ENCODE measurements around the gene WAC. TPM values are rescaled to one million over a fixed set of nuclear protein-coding genes. Genes with fewer than 3 reads are reported as not detected.

WAC gene
- total RNA-seq, 1 donor, result 92.8 TPM

DNA sequence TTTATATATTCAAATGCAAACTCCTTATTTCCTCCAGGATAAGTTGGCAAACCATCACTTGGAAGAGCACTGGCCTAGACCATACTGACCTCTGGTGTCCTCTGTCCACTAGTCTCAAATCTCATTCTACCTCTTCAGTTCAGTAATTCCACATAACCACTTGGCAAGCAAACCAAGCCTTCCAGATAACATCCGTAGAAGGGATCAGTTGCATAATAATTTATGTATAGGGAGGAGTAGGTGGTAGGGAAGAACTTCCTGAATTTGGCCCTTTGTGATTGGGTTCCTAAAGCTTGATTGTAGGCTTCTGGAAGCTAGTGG is 55.0 kb downstream of the WAC start:
- DNase-seq (ENCODE audit: low read depth), result peak; percentile 90
- H3K4me3 ChIP-seq (ENCODE audit: low read depth, low read length), result no peak overlapping the region
- TF ChIP-seq, protein P1, sequence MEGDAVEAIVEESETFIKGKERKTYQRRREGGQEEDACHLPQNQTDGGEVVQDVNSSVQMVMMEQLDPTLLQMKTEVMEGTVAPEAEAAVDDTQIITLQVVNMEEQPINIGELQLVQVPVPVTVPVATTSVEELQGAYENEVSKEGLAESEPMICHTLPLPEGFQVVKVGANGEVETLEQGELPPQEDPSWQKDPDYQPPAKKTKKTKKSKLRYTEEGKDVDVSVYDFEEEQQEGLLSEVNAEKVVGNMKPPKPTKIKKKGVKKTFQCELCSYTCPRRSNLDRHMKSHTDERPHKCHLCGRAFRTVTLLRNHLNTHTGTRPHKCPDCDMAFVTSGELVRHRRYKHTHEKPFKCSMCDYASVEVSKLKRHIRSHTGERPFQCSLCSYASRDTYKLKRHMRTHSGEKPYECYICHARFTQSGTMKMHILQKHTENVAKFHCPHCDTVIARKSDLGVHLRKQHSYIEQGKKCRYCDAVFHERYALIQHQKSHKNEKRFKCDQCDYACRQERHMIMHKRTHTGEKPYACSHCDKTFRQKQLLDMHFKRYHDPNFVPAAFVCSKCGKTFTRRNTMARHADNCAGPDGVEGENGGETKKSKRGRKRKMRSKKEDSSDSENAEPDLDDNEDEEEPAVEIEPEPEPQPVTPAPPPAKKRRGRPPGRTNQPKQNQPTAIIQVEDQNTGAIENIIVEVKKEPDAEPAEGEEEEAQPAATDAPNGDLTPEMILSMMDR (IDR thresholded peaks at IDR 0.05; ENCODE audit: insufficient read depth, low read depth, low read length), result peak; percentile 42

DNA sequence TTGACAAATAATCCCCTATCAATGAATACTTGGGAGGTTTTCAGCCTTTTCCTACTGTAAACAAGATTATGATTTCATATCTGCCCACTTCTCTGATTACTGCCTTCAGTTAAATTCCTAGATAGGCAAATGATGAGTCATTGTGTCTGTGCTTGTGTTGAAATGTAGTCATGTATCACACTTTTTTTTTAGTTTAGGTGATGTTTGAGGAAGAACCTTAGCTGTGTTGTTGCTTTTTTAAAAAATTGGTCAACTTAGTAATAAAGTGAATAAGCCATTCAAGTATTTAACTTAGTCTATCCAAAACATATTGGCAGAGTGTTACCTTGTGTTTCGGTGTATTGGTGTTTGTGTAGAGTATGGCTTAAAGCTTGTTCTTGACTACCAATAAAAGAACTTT is 60.0 kb downstream of the WAC start:
- no peak overlapping the region for H3K4me3 ChIP-seq (ENCODE audit: low read depth, low read length)
- peak; percentile 83 for DNase-seq (ENCODE audit: low read depth)
- TF ChIP-seq, protein P1 (IDR thresholded peaks at IDR 0.05; ENCODE audit: insufficient read depth, low read depth, low read length), result no peak

DNA sequence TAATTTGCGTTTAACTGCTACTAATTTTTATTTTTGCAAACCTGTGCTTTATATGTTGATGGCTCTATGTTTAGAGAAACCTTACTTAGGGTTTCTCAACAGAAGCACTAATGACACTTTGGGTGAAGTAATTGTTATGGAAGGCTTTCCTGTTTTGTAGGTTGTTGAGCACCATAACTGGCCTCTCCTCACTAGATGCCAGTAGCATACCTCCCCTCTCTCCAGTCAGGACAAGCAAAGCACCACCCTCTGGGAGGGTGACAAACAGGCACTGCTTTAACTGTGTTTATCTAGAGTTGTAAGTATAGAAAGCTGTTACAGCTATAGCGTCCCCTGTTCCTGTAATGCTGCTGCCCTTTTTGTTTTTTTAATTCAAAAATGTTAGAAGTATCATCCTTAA is 60.9 kb downstream of the WAC start:
- H3K4me3 ChIP-seq (ENCODE audit: low read depth, low read length), result no peak overlapping the region
- TF ChIP-seq, protein P1 (IDR thresholded peaks at IDR 0.05; ENCODE audit: insufficient read depth, low read depth, low read length), result no peak
- no peak for DNase-seq (ENCODE audit: low read depth)

DNA sequence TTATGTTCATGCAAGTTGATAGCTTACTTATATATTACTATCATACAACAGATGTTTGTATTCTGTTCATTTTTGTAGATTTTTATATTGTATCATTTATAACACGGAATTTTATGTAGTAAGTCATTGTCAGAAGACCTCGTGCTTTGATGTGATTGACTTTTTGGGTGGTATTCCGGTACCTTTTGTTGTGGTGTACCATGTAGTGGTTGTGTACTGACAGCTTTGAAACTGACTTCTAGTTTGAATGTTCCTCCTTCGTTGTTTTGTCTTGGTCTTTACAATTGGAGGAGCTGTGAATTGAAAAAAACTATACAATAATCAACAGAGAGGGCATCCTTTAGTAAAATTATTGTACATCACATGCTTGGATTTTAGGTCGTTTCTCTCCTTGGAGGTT is 61.5 kb downstream of the WAC start:
- no peak for DNase-seq (ENCODE audit: low read depth)

DNA sequence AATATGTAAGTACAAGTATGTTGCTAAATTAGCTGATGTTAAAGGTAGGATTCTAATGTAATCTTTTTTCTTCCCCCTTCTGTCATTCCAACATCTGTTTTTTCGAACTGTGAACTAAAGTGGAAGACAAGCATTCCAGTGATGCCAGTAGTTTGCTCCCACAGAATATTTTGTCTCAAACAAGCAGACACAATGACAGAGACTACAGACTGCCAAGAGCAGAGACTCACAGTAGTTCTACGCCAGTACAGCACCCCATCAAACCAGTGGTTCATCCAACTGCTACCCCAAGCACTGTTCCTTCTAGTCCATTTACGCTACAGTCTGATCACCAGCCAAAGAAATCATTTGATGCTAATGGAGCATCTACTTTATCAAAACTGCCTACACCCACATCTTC is 62.7 kb downstream of the WAC start:
- TF ChIP-seq, protein P1 (IDR thresholded peaks at IDR 0.05; ENCODE audit: insufficient read depth, low read depth, low read length), result no peak
- H3K4me3 ChIP-seq (ENCODE audit: low read depth, low read length), result no peak overlapping the region
- peak; percentile 36 for DNase-seq (ENCODE audit: low read depth)

More for the DNA sequence above, 61.5 kb downstream of the WAC start:
- TF ChIP-seq, protein P1 (IDR thresholded peaks at IDR 0.05; ENCODE audit: insufficient read depth, low read depth, low read length), result no peak
- no peak overlapping the region for H3K4me3 ChIP-seq (ENCODE audit: low read depth, low read length)

DNA sequence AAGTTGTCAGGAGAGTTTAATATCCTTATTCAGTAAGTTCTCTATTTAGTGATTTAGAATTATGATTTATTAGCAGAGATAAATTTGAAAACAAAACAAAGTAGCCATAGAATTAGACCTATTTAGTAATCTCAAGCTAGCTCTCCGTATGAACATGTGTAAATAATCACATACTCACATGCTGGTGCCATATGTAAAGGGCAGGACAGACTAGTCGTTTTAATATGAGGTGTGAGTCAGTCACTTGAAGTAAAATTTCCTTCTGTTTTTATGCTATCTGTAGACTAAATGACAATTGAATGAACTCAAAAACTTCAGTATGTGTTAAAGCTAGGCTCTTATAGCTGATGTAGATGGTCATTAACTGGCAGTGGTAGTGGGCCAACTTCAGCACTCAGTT is 67.1 kb downstream of the WAC start:
- DNase-seq (ENCODE audit: low read depth), result no peak
- TF ChIP-seq, protein P1 (IDR thresholded peaks at IDR 0.05; ENCODE audit: insufficient read depth, low read depth, low read length), result no peak

DNA sequence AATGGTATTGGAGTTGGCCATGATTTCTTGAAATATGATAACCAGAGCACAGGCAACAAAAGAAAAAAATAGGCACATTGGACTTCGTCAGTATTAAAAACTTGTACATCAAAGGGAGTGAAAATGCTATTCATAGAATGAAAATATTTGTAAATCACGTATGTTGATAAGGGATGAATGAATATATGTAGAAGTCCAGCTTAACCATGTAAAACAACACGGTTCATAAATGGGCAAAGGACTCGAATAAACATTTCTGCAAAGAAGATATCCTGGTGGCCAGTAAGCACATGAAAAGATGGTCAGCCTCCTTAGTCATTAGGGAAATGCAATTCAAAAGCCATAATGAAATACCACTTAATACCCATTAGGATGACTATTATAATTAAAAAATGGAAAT is 68.1 kb downstream of the WAC start:
- H3K4me3 ChIP-seq (ENCODE audit: low read depth, low read length), result no peak overlapping the region
- TF ChIP-seq, protein P1 (IDR thresholded peaks at IDR 0.05; ENCODE audit: insufficient read depth, low read depth, low read length), result no peak
- DNase-seq (ENCODE audit: low read depth), result no peak

More for the DNA sequence above, 67.1 kb downstream of the WAC start:
- no peak overlapping the region for H3K4me3 ChIP-seq (ENCODE audit: low read depth, low read length)

Measured in fibroblast of villous mesenchyme (primary cell).